GM20000 (cell line): ENCODE data around the gene TMEM163.

Source experiments
- DNase-seq: peaks from one replicate; pipeline ENCODE4 v3.0.0; 2012; ENCODE audit warnings: low spot score
- TF ChIP-seq, protein P1 (sequence below): IDR thresholded peaks from 2 replicates; pipeline ENCODE4 v1.5.1; 2012; ENCODE audit warnings: mild to moderate bottlenecking, control low read depth; ENCODE audit errors: extremely low read depth, missing control alignments

Gene TMEM163

GRCh38 chr2:134610871-134611270 is 107.9 kb downstream of the TMEM163 start:
- DNase-seq, result no peak
- TF ChIP-seq, protein P1, sequence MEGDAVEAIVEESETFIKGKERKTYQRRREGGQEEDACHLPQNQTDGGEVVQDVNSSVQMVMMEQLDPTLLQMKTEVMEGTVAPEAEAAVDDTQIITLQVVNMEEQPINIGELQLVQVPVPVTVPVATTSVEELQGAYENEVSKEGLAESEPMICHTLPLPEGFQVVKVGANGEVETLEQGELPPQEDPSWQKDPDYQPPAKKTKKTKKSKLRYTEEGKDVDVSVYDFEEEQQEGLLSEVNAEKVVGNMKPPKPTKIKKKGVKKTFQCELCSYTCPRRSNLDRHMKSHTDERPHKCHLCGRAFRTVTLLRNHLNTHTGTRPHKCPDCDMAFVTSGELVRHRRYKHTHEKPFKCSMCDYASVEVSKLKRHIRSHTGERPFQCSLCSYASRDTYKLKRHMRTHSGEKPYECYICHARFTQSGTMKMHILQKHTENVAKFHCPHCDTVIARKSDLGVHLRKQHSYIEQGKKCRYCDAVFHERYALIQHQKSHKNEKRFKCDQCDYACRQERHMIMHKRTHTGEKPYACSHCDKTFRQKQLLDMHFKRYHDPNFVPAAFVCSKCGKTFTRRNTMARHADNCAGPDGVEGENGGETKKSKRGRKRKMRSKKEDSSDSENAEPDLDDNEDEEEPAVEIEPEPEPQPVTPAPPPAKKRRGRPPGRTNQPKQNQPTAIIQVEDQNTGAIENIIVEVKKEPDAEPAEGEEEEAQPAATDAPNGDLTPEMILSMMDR, result no peak

DNA sequence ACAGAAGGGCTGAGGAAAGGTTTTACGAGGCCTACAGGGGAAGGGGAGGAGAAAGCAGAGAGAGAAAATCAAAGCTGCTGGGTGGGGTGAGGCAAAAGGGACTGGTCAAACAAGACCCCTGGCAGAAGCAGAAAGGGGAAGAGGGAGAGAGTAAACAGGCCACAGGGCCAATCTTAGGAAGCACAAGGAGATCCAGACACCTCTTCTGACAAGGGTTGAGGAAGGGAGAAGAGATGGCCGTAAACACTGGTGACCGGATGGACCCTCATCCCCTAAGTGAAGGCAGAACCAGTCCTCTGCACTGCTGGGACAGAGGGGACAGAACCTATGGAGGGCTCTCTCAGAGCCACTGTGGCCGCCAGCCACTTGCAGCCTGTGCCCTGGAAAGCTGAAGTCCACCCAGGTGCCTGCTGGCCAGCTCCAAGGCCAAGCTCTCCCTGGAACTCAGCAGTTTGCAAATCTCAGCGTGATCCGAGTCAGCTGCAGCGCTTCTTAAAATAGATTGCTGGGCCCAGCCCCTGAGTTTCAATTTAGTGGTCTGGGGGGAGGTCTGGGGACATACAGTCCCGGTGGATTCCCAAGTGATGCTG is 108.8 kb downstream of the TMEM163 start:
- TF ChIP-seq, protein P1, result no peak
- DNase-seq, result no peak

GRCh38 chr2:134603966-134604365 is 114.8 kb downstream of the TMEM163 start:
- TF ChIP-seq, protein P1, result no peak
- DNase-seq, result no peak

- DNase-seq, result no peak
- TF ChIP-seq, protein P1, result no peak
Measured at GRCh38 chr2:134602666-134603065, 116.1 kb downstream of the TMEM163 start.

DNA sequence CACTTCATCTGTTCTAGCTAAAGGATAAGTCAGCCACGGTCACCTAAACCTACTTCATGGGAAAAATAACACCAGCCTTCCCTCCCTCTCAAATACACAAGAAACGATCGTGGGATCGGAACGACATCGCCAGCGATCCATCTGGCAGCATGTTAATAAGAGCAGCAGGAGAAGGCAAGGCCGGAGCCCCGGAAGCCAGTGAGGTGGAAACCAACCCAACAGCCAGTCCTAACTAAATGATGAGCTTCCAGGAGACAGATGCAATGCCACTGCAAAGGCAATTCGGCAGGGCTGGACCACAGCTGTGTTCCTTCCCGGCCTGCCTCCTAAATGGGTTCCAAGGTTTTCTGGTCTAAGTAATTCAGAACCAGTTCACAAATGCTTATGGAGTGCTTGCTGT is 117.5 kb downstream of the TMEM163 start:
- DNase-seq, result no peak
- TF ChIP-seq, protein P1, result no peak

DNA sequence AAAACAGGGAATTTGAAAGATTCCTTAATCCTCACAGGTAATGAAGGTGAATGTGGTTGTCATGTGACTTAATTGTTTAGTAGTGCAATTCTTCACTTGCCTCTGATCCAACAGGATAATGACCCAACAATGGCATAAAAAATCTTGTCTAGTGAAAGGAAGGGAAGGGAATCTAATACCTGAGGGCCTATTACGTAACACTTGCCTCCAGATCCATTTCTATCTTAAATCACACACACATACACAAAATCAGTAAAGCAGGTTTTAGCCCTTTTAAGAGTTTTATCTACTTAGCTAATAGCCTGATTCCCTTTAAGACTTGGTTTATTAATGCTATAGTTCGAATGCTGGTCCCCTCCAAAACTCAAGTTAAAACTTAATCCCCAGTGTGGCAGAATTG is 118.6 kb downstream of the TMEM163 start:
- DNase-seq, result no peak
- TF ChIP-seq, protein P1, result no peak

DNA sequence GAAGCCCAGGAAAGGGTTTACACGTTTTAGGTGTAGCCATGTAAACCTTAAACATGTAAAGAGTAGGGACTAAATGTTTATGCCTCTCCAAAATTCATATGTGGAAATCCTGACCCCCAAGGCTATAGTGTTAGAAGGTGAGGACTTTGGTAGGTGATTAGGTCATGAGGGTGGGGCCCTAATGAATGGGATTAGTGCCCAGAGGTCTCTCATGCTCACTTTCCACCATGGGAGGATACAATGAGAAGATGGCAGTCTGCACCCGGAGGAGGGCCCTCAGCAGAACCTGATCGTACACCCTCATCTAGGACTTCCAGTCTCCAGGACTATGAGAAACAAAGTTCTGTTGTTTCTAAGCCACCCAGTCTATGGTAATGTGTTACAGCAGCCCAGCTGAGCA is 119.6 kb downstream of the TMEM163 start:
- TF ChIP-seq, protein P1, result no peak
- DNase-seq, result no peak
